Measurements from ENCODE around the gene NETO2. TPM values are rescaled to one million over a fixed set of nuclear protein-coding genes. Genes with fewer than 3 reads are reported as not detected.

The NETO2 gene
- total and polyA plus RNA-seq, 2 of the 13 experiments (the other 11 are each of a cell fraction or from before 2014, with no cell fraction given): 8.2 to 13.5 TPM

- TF ChIP-seq ZNF281 (CRISPR knock-in tag; IDR thresholded peaks at IDR 0.05; ENCODE audit: borderline replicate concordance): no peak; the same call in 1 of the 2 replicates
- TF ChIP-seq USF2 (IDR thresholded peaks at IDR 0.05; ENCODE audit: low read depth, low read length): no peak
- no peak for TF ChIP-seq USF2 (CRISPR knock-in tag; IDR thresholded peaks at IDR 0.05; ENCODE audit: borderline replicate concordance)
- peak; percentile 62; the same call in 1 of the 2 replicates for TF ChIP-seq FOXA3 (CRISPR knock-in tag; IDR thresholded peaks at IDR 0.05)
- TF ChIP-seq ZNF773 (CRISPR knock-in tag; IDR thresholded peaks at IDR 0.05; ENCODE audit: borderline replicate concordance): no peak
- TF ChIP-seq ZNF329 (CRISPR knock-in tag; IDR thresholded peaks at IDR 0.05; ENCODE audit: low read depth): no peak
- TF ChIP-seq HNRNPUL1 (IDR thresholded peaks at IDR 0.05; ENCODE audit: low read depth, low read length): no peak
- peak; percentile 90 for TF ChIP-seq ZBTB7A (CRISPR knock-in tag; IDR thresholded peaks at IDR 0.05)
- peak; percentile 73; the same call in 1 of the 2 replicates for TF ChIP-seq CHD4 (IDR thresholded peaks at IDR 0.05; ENCODE audit: borderline replicate concordance, low read length)
- no peak for TF ChIP-seq GMEB2 (CRISPR knock-in tag; IDR thresholded peaks at IDR 0.05; ENCODE audit: low read depth)
- peak; percentile 67; the same call in 1 of the 2 replicates for TF ChIP-seq TFDP2 (CRISPR knock-in tag; IDR thresholded peaks at IDR 0.05)
- TF ChIP-seq KAT7 (CRISPR knock-in tag; IDR thresholded peaks at IDR 0.05; ENCODE audit: borderline replicate concordance): no peak
- TF ChIP-seq NR2C2 (CRISPR knock-in tag; IDR thresholded peaks at IDR 0.05; ENCODE audit: borderline replicate concordance): peak; percentile 54; the same call in 1 of the 2 replicates
- TF ChIP-seq ZNF260 (CRISPR knock-in tag; IDR thresholded peaks at IDR 0.05; ENCODE audit: borderline replicate concordance, low read depth): no peak
- TF ChIP-seq ZNF605 (CRISPR knock-in tag; IDR thresholded peaks at IDR 0.05): peak; percentile 31; the same call in 1 of the 2 replicates
- no peak for TF ChIP-seq TOE1 (CRISPR knock-in tag; IDR thresholded peaks at IDR 0.05)
- TF ChIP-seq HMG20B (CRISPR knock-in tag; conservative IDR thresholded peaks at IDR 0.05): no peak
- TF ChIP-seq CBX1 (IDR thresholded peaks at IDR 0.05; ENCODE audit: low read depth): peak; percentile 62
- no peak for TF ChIP-seq CC2D1A (CRISPR knock-in tag; IDR thresholded peaks at IDR 0.05)
- no peak for TF ChIP-seq RFX3 (CRISPR knock-in tag; IDR thresholded peaks at IDR 0.05)
These were observed 105.8 kb downstream of the NETO2 start (continued) for GRCh38 chr16:47037746-47038458.

Measured in HepG2 (cell line).